K562 (cell line): ENCODE measurements around the gene MTIF3. TPM values are rescaled to one million over a fixed set of nuclear protein-coding genes. Genes with fewer than 3 reads are reported as not detected.

Source experiments
- CBX3 ChIP-seq, 2 experiments: IDR thresholded peaks; 1 replicate in 1 of 2; 2 replicates in 1 of 2; pipeline ENCODE4 v1.6.1; 2012; ENCODE audit warnings: inconsistent platforms in 2 of 2, low read length in 2 of 2, borderline replicate concordance in 1 of 2, control low read depth in 1 of 2
- DIDO1 ChIP-seq: fragments of 450-650 bp; IDR thresholded peaks from 2 replicates; pipeline ENCODE4 v1.6.1; 2016; ENCODE audit warnings: low read depth, missing biosample characterization, missing genetic modification characterization
- ESRRA ChIP-seq: fragments of 450-650 bp; IDR thresholded peaks from 2 replicates; pipeline ENCODE4 v1.6.1; 2014; ENCODE audit warnings: low read depth, mild to moderate bottlenecking, moderate library complexity, borderline replicate concordance
- ETV6 ChIP-seq, 3 experiments: fragments of 150-350 bp in 1 of 3; sonication (generic) in 1 of 3; formaldehyde crosslinking in 1 of 3; IDR thresholded peaks; 2 replicates each; pipeline versions ENCODE4 v1.6.1 to v1.8.0; 2014 to 2022; ENCODE audit warnings: borderline replicate concordance in 2 of 3, low read depth in 2 of 3, antibody characterized with exemption in 1 of 3, low read length in 1 of 3, mild to moderate bottlenecking in 1 of 3, missing genetic modification reagents in 1 of 3
- NFYB ChIP-seq: IDR thresholded peaks from 2 replicates; pipeline ENCODE4 v1.6.1; 2011; ENCODE audit warnings: mild to moderate bottlenecking, moderate library complexity; ENCODE audit not compliant: insufficient read length; ENCODE audit errors: extremely low read depth
- NRF1 ChIP-seq, 2 experiments: fragments of 450-650 bp; IDR thresholded peaks in 1 of 2; conservative IDR thresholded peaks in 1 of 2; 2 replicates each; pipeline ENCODE4 v1.6.1; 2014; ENCODE audit warnings: mild to moderate bottlenecking in 2 of 2
- TAF9B ChIP-seq: fragments of 450-650 bp; IDR thresholded peaks from 2 replicates; pipeline ENCODE4 v1.6.1; 2018; ENCODE audit warnings: mild to moderate bottlenecking; ENCODE audit not compliant: partially characterized antibody
- ZNF586 ChIP-seq: fragments of 450-650 bp; formaldehyde crosslinking; conservative IDR thresholded peaks from 2 replicates; pipeline ENCODE4 v1.4.0; 2020; ENCODE audit warnings: mild to moderate bottlenecking, moderate library complexity
- polyA plus RNA-seq, 8 experiments: library from polyadenylated mRNA; depleted of rRNA in 4 of 8; stranded (reverse) in 5 of 8; unstranded in 3 of 8; fragments of >200 nt; fragmentation: Nextera tagmentation in 2 of 8; fragmentation: Illumina TruSeq in 1 of 8; extraction: Ambion mirVana in 2 of 8; extraction: Trizol in 1 of 8; gene quantifications; 2 replicates each; pipeline versions ENCODE4 v1.2.1 to v1.2.3, GENCODE V29; 2011 to 2014; ENCODE audit warnings: inconsistent platforms in 1 of 8, missing spikeins in 1 of 8
- total RNA-seq, 7 experiments: library from RNA; depleted of rRNA in 6 of 7; stranded (reverse); fragments of >200 nt in 6 of 7; fragmentation: Illumina TruSeq in 2 of 7; extraction: Trizol in 2 of 7; gene quantifications; 2 replicates each; pipeline versions ENCODE4 v1.2.1 to v1.2.3, GENCODE V29; 2011 to 2021; ENCODE audit warnings: low replicate concordance in 1 of 7
- TF ChIP-seq, protein P1 (sequence below), 2 experiments: fragments of 450-650 bp; IDR thresholded peaks; 2 replicates each; pipeline ENCODE4 v1.6.1; 2016; ENCODE audit warnings: mild to moderate bottlenecking in 2 of 2, borderline replicate concordance in 1 of 2, low read depth in 1 of 2, moderate library complexity in 1 of 2
- TF ChIP-seq, protein P2 (sequence below): sonication (generic); formaldehyde crosslinking; IDR thresholded peaks from 2 replicates; pipeline ENCODE4 v1.8.0; 2023; ENCODE audit warnings: mild to moderate bottlenecking, missing genetic modification reagents
- TF ChIP-seq, protein P3 (sequence below): sonication (generic); formaldehyde crosslinking; IDR thresholded peaks from 2 replicates; pipeline ENCODE4 v1.8.0; 2023; ENCODE audit warnings: mild to moderate bottlenecking, missing genetic modification reagents

Gene MTIF3
- total and polyA plus RNA-seq, 9 of the 15 experiments (the other 6 are each of a cell fraction or from before 2014, with no cell fraction given): 23.5 to 73.6 (median 45.2) TPM

GRCh38 chr13:27449936-27450828 is at the start of gene MTIF3 (continued):
- TF ChIP-seq NFYB (no peak), DIDO1 (tag) (no peak), ETV6 (IDR thresholded peaks at IDR 0.05; ENCODE audit: borderline replicate concordance in 1 of 2, low read depth in 2 of 2, low read length in 1 of 2) (no peak), ETV6 (CRISPR knock-in tag; IDR thresholded peaks at IDR 0.05; ENCODE audit: borderline replicate concordance) (no peak), ZNF586 (CRISPR knock-in tag) (no peak), NRF1 (conservative IDR thresholded peaks at IDR 0.05 in 1 of 2, IDR thresholded peaks at IDR 0.05 in 1 of 2) (peak; percentile 92 to 94), TAF9B (peak; percentile 77), CBX3 (IDR thresholded peaks at IDR 0.05; ENCODE audit: borderline replicate concordance in 1 of 2, low read length in 2 of 2) (no peak), ESRRA (peak; percentile 70; the same call in 1 of the 2 replicates)
- TF ChIP-seq, protein P1, sequence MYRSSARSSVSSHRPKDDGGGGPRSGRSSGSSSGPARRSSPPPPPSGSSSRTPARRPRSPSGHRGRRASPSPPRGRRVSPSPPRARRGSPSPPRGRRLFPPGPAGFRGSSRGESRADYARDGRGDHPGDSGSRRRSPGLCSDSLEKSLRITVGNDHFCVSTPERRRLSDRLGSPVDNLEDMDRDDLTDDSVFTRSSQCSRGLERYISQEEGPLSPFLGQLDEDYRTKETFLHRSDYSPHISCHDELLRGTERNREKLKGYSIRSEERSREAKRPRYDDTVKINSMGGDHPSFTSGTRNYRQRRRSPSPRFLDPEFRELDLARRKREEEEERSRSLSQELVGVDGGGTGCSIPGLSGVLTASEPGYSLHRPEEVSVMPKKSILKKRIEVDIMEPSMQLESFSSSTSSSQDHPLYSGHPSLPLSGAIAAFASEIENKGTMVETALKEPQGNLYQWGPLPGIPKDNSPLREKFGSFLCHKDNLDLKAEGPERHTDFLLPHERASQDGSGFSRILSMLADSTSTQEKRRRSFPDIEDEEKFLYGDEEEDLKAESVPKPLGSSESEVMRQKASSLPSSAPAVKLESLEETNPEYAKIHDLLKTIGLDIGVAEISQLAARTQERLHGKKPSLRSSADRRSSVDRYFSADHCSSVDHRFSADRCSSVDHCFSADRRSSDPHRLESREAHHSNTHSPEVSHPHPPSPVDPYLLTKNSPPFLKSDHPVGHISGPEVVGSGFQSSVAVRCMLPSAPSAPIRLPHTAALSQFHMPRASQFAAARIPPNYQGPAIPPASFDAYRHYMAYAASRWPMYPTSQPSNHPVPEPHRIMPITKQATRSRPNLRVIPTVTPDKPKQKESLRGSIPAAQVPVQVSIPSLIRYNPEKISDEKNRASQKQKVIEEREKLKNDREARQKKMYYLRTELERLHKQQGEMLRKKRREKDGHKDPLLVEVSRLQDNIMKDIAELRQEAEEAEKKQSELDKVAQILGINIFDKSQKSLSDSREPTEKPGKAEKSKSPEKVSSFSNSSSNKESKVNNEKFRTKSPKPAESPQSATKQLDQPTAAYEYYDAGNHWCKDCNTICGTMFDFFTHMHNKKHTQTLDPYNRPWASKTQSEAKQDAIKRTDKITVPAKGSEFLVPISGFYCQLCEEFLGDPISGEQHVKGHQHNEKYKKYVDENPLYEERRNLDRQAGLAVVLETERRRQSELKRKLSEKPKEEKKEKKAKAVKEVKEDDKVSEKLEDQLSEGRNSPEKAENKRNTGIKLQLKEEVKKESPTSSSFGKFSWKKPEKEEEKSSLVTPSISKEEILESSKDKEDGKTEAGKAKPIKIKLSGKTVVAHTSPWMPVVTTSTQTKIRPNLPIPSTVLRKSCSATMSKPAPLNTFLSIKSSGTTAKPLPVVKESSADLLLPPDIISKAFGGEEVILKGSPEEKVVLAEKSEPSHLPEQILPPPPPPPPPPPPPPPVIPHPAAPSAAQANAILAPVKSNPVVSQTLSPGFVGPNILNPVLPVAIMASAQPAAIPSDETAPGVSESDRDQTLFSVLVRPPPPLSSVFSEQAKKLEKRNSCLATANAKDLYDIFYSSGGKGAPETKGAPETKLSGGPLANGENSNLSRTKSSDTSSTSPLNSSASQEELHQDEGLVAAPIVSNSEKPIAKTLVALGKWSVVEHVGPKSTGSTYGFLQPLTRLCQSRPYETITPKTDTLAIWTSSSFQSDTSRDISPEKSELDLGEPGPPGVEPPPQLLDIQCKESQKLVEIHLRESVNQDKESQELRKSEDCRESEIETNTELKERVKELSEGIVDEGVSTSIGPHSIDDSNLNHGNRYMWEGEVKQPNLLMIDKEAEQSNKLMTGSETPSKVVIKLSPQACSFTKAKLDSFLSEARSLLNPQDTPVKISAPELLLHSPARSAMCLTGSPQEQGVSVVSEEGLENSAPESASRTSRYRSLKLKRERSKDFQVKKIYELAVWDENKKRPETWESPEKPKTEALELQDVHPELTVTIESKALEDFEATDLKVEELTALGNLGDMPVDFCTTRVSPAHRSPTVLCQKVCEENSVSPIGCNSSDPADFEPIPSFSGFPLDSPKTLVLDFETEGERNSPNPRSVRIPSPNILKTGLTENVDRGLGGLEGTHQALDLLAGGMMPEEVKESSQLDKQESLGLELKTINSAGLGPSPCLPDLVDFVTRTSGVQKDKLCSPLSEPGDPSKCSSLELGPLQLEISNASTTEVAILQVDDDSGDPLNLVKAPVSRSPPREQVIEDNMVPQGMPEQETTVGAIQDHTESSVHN (IDR thresholded peaks at IDR 0.05; ENCODE audit: borderline replicate concordance in 1 of 2, low read depth in 1 of 2): no peak
- TF ChIP-seq, protein P2, sequence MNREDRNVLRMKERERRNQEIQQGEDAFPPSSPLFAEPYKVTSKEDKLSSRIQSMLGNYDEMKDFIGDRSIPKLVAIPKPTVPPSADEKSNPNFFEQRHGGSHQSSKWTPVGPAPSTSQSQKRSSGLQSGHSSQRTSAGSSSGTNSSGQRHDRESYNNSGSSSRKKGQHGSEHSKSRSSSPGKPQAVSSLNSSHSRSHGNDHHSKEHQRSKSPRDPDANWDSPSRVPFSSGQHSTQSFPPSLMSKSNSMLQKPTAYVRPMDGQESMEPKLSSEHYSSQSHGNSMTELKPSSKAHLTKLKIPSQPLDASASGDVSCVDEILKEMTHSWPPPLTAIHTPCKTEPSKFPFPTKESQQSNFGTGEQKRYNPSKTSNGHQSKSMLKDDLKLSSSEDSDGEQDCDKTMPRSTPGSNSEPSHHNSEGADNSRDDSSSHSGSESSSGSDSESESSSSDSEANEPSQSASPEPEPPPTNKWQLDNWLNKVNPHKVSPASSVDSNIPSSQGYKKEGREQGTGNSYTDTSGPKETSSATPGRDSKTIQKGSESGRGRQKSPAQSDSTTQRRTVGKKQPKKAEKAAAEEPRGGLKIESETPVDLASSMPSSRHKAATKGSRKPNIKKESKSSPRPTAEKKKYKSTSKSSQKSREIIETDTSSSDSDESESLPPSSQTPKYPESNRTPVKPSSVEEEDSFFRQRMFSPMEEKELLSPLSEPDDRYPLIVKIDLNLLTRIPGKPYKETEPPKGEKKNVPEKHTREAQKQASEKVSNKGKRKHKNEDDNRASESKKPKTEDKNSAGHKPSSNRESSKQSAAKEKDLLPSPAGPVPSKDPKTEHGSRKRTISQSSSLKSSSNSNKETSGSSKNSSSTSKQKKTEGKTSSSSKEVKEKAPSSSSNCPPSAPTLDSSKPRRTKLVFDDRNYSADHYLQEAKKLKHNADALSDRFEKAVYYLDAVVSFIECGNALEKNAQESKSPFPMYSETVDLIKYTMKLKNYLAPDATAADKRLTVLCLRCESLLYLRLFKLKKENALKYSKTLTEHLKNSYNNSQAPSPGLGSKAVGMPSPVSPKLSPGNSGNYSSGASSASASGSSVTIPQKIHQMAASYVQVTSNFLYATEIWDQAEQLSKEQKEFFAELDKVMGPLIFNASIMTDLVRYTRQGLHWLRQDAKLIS (CRISPR knock-in tag): no peak
- TF ChIP-seq, protein P3, sequence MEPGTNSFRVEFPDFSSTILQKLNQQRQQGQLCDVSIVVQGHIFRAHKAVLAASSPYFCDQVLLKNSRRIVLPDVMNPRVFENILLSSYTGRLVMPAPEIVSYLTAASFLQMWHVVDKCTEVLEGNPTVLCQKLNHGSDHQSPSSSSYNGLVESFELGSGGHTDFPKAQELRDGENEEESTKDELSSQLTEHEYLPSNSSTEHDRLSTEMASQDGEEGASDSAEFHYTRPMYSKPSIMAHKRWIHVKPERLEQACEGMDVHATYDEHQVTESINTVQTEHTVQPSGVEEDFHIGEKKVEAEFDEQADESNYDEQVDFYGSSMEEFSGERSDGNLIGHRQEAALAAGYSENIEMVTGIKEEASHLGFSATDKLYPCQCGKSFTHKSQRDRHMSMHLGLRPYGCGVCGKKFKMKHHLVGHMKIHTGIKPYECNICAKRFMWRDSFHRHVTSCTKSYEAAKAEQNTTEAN (CRISPR knock-in tag): no peak
